Progenitor cell of endocrine pancreas (in vitro differentiated cells): ENCODE data around the gene NECAB3. TPM values are rescaled to one million over a fixed set of nuclear protein-coding genes. Genes with fewer than 3 reads are reported as not detected.
A peak's percentile ranks its signal among the peaks of the same experiment; 100 is the strongest.

Source experiments
- DNase-seq: peaks from one replicate; pipeline ENCODE4 v3.0.0; 2021; ENCODE audit warnings: low spot score; ENCODE audit not compliant: unreplicated experiment
- H3K27ac Mint-ChIP-seq: 2 replicates; pipeline ENCODE4 v1.8.0; 2021; ENCODE audit warnings: mild to moderate bottlenecking, moderate library complexity, mixed read lengths
- H3K27me3 Mint-ChIP-seq: 2 replicates; pipeline ENCODE4 v1.8.0; 2021; ENCODE audit warnings: mixed read lengths
- H3K36me3 Mint-ChIP-seq: 2 replicates; pipeline ENCODE4 v1.8.0; 2022; ENCODE audit warnings: mixed read lengths; ENCODE audit not compliant: insufficient read depth
- H3K4me1 Mint-ChIP-seq: 2 replicates; pipeline ENCODE4 v1.8.0; 2021; ENCODE audit warnings: low read depth, mixed read lengths
- H3K4me3 Mint-ChIP-seq: 2 replicates; pipeline ENCODE4 v1.8.0; 2021; ENCODE audit warnings: low read depth, mild to moderate bottlenecking, moderate library complexity, mixed read lengths
- H3K9me3 Mint-ChIP-seq: 2 replicates; pipeline ENCODE4 v1.8.0; 2021; ENCODE audit warnings: low read depth, mixed read lengths
- total RNA-seq: library from RNA; stranded (reverse); gene quantifications from 2 replicates; pipeline ENCODE4 v1.2.1, GENCODE V29; 2021
- TF ChIP-seq, protein P1 (sequence below): fragments of 200-600 bp; sonication (generic); IDR thresholded peaks from one replicate; pipeline ENCODE4 v1.5.0; 2021; ENCODE audit warnings: antibody characterized with exemption, mild to moderate bottlenecking; ENCODE audit not compliant: unreplicated experiment

Gene NECAB3
- total RNA-seq, 1 donor from 2014 or later = 68.3 TPM

GRCh38 chr20:33671573-33672288 is 2.5 kb downstream of the NECAB3 start:
- H3K27me3 Mint-ChIP-seq = peaks cover 4% of the 10 kb centered on the region
- H3K4me3 Mint-ChIP-seq = peak overlapping the region; percentile 87
- H3K9me3 Mint-ChIP-seq = no peaks in the 10 kb centered on the region
- H3K4me1 Mint-ChIP-seq = peaks cover 29% of the 10 kb centered on the region
- TF ChIP-seq, protein P1, sequence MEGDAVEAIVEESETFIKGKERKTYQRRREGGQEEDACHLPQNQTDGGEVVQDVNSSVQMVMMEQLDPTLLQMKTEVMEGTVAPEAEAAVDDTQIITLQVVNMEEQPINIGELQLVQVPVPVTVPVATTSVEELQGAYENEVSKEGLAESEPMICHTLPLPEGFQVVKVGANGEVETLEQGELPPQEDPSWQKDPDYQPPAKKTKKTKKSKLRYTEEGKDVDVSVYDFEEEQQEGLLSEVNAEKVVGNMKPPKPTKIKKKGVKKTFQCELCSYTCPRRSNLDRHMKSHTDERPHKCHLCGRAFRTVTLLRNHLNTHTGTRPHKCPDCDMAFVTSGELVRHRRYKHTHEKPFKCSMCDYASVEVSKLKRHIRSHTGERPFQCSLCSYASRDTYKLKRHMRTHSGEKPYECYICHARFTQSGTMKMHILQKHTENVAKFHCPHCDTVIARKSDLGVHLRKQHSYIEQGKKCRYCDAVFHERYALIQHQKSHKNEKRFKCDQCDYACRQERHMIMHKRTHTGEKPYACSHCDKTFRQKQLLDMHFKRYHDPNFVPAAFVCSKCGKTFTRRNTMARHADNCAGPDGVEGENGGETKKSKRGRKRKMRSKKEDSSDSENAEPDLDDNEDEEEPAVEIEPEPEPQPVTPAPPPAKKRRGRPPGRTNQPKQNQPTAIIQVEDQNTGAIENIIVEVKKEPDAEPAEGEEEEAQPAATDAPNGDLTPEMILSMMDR = no peak
- H3K36me3 Mint-ChIP-seq = peaks cover 15% of the 10 kb centered on the region
- H3K27ac Mint-ChIP-seq = no peak overlapping the region
- no peak for DNase-seq

DNA sequence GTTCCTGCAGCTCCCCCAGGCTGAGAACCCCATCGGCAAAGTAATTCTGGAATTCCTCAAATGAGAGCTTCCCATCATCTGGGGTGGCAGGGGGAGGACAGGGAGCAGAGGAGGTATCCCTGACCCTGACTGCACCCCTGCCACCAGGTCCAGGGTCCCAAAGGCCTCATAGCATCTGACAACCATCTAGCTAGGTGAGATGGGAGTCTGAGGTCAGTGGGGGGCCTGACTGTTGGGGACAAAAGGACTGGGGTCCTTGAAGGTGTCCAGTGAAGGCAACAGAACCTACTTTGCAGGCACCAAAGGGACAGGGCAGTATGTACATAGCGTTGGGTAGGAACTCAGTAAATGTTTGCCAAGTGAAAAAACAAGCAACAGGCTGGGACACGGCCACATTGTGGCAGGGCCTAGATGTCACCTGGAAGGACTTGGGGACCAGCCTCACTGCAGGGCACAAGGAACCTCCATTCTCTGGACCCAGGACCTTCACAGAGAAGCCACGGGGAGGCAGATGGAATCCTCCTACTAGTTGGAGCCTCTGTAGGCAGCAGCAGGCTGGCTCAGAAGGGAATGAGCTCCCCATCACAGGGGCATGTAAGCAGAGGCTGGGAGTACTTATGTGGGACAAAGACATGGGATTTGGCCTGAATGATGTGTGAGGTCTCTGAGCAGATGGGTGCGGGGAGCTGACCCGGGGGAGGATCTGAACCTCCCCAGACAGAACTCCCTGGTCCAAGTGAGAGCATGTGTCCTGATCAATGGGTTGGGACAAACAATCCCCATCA is 3.3 kb downstream of the NECAB3 start:
- H3K36me3 Mint-ChIP-seq = peaks cover 16% of the 10 kb centered on the region
- TF ChIP-seq, protein P1 = no peak
- H3K4me1 Mint-ChIP-seq = peaks cover 30% of the 10 kb centered on the region
- H3K27me3 Mint-ChIP-seq = peaks cover 6% of the 10 kb centered on the region
- DNase-seq = no peak
- H3K9me3 Mint-ChIP-seq = no peaks in the 10 kb centered on the region
- H3K4me3 Mint-ChIP-seq = peak overlapping the region; percentile 32
- H3K27ac Mint-ChIP-seq = no peak overlapping the region

DNA sequence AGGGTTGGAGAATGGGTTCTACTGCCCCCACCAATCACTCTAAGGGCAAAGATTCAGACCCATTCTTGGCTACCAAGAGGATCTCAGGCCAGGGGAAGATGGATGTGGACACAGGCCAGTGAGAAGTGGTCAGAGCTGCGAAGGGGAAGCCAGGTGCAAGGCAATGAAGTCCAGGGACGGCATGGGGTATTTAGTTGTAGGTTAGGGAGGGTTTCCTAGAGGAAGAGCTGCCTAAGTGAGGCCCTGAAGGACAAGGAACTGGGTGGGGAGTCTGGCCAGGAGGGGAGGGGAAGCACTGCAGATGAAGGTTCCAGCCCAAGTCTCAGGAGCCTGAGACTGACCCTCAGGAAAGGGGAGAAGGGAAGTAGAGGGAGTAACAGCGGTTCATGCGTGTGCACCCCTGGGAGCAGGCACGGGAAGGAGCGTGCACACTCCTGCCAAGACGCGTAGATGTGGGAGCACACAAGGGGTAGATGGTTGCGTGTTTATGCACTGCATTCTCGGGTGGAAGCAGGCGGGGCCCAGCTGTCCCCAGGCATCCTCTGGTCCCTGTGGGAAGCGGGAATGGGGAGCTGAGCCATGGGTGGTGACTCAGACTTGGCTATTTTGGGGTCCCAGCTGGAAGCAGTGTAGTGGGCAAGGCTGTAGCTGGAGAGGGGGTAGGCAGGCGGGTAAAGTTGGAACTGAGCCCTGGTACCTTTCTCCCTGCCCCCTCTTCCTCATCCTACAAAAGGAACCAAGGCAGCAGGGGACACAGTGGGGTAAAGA is 4.2 kb downstream of the NECAB3 start:
- H3K4me1 Mint-ChIP-seq = peaks cover 29% of the 10 kb centered on the region
- TF ChIP-seq, protein P1 = no peak
- H3K27ac Mint-ChIP-seq = no peak overlapping the region
- peaks cover 5% of the 10 kb centered on the region for H3K27me3 Mint-ChIP-seq
- H3K36me3 Mint-ChIP-seq = peaks cover 16% of the 10 kb centered on the region
- H3K4me3 Mint-ChIP-seq = no peak overlapping the region
- no peak for DNase-seq
- no peaks in the 10 kb centered on the region for H3K9me3 Mint-ChIP-seq

GRCh38 chr20:33669224-33669623 is 5.0 kb downstream of the NECAB3 start:
- peaks cover 32% of the 10 kb centered on the region for H3K4me1 Mint-ChIP-seq
- DNase-seq = no peak
- H3K9me3 Mint-ChIP-seq = no peaks in the 10 kb centered on the region
- TF ChIP-seq, protein P1 = no peak
- peaks cover 16% of the 10 kb centered on the region for H3K36me3 Mint-ChIP-seq
- H3K27ac Mint-ChIP-seq = no peak overlapping the region
- peaks cover 3% of the 10 kb centered on the region for H3K27me3 Mint-ChIP-seq
- H3K4me3 Mint-ChIP-seq = no peak overlapping the region
